Vagina (tissue), 2 donors: ENCODE measurements around the gene LCK.

ENCODE experiments used
- POLR2A ChIP-seq, 2 donors: fragments of 450-650 bp; IDR thresholded peaks; one replicate each; pipeline ENCODE4 v1.6.1; 2017; ENCODE audit warnings: antibody characterized with exemption in 2 of 2, mild to moderate bottlenecking in 2 of 2, moderate library complexity in 2 of 2
- POLR2AphosphoS5 ChIP-seq, 2 donors: sonication (generic); formaldehyde crosslinking; IDR thresholded peaks; one replicate each; pipeline ENCODE4 v1.9.0; 2017; ENCODE audit warnings: antibody characterized with exemption in 2 of 2, mild to moderate bottlenecking in 2 of 2, low read depth in 1 of 2; ENCODE audit not compliant: insufficient read depth in 1 of 2
- TF ChIP-seq, protein P1 (sequence below), 3 experiments: fragments of 450-650 bp in 2 of 3; fragments of 200-600 bp in 1 of 3; sonication (generic) in 1 of 3; IDR thresholded peaks; one replicate each; pipeline ENCODE4 v1.5.1; 2017 to 2019; ENCODE audit warnings: antibody characterized with exemption in 3 of 3, mild to moderate bottlenecking in 2 of 3, moderate library complexity in 2 of 3

DNA sequence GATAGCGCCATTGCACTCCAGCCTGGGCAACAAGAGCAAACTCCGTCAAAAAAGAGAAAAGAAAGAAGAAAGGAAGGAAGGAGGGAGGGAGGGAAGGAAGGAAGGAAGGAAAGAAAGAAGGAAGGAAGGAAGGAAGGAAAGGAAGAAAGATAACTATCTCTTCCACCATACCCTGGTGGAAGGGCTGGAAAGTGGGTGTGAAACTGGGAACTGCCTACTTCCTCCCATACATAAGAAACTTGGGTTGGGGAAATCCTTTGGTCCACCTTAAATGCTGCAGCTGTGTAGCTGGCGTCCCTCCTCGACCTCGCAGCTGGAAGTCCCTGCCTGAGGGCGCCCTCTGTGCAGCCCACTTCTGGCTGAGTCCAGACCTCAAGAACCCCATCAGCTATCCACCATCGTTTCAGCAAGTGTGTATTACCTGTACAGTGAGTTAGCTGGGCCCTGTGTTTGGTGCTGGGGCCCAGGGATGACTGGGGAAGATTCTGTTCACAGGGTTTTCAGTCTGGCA lies 8.7 kb upstream of the LCK start:
- TF ChIP-seq POLR2A (IDR thresholded peaks at IDR 0.05) (no peak), POLR2AphosphoS5 (IDR thresholded peaks at IDR 0.05; ENCODE audit: insufficient read depth in 1 of 2, low read depth in 1 of 2) (no peak)
- TF ChIP-seq, protein P1, sequence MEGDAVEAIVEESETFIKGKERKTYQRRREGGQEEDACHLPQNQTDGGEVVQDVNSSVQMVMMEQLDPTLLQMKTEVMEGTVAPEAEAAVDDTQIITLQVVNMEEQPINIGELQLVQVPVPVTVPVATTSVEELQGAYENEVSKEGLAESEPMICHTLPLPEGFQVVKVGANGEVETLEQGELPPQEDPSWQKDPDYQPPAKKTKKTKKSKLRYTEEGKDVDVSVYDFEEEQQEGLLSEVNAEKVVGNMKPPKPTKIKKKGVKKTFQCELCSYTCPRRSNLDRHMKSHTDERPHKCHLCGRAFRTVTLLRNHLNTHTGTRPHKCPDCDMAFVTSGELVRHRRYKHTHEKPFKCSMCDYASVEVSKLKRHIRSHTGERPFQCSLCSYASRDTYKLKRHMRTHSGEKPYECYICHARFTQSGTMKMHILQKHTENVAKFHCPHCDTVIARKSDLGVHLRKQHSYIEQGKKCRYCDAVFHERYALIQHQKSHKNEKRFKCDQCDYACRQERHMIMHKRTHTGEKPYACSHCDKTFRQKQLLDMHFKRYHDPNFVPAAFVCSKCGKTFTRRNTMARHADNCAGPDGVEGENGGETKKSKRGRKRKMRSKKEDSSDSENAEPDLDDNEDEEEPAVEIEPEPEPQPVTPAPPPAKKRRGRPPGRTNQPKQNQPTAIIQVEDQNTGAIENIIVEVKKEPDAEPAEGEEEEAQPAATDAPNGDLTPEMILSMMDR (IDR thresholded peaks at IDR 0.05): no peak
